ENCODE measurements around the gene RAD23A. TPM values are rescaled to one million over a fixed set of nuclear protein-coding genes. Genes with fewer than 3 reads are reported as not detected.

The RAD23A gene
- total RNA-seq, 1 donor from 2014 or later, result 80.7 TPM

DNA sequence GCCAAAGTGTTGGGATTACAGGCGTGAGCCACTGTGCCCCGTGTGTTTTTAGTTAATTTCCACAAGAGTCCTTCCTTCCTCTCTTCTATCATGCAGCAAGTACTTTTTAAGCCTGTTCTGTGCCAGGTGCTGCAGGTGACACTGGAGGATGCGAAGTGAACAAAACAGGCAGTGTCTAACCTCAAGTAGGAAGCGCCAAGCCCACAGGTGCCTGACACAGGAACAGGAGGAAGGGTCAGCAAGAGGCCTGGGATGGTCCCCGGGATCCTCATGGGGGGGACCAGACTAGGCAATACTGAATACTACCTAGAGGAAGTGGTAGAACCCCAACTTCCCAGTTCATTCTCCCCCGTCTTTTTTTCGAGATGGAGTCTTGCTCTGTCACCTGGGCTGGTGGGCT is 9.1 kb upstream of the RAD23A start:
- H3K36me3 Mint-ChIP-seq, result peaks cover 18% of the 10 kb centered on the region
- peak overlapping the region; percentile 4 for H3K4me3 Mint-ChIP-seq
- TF ChIP-seq, protein P1, sequence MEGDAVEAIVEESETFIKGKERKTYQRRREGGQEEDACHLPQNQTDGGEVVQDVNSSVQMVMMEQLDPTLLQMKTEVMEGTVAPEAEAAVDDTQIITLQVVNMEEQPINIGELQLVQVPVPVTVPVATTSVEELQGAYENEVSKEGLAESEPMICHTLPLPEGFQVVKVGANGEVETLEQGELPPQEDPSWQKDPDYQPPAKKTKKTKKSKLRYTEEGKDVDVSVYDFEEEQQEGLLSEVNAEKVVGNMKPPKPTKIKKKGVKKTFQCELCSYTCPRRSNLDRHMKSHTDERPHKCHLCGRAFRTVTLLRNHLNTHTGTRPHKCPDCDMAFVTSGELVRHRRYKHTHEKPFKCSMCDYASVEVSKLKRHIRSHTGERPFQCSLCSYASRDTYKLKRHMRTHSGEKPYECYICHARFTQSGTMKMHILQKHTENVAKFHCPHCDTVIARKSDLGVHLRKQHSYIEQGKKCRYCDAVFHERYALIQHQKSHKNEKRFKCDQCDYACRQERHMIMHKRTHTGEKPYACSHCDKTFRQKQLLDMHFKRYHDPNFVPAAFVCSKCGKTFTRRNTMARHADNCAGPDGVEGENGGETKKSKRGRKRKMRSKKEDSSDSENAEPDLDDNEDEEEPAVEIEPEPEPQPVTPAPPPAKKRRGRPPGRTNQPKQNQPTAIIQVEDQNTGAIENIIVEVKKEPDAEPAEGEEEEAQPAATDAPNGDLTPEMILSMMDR (IDR thresholded peaks at IDR 0.05; ENCODE audit: unreplicated experiment), result no peak
- H3K4me1 Mint-ChIP-seq, result peaks cover 44% of the 10 kb centered on the region
- H3K9me3 Mint-ChIP-seq, result no peaks in the 10 kb centered on the region
- no peak overlapping the region for H3K27ac Mint-ChIP-seq
- no peak for DNase-seq (ENCODE audit: low spot score in 2 of 2, unreplicated experiment in 2 of 2)
- no peaks in the 10 kb centered on the region for H3K27me3 Mint-ChIP-seq (ENCODE audit: low read depth)

DNA sequence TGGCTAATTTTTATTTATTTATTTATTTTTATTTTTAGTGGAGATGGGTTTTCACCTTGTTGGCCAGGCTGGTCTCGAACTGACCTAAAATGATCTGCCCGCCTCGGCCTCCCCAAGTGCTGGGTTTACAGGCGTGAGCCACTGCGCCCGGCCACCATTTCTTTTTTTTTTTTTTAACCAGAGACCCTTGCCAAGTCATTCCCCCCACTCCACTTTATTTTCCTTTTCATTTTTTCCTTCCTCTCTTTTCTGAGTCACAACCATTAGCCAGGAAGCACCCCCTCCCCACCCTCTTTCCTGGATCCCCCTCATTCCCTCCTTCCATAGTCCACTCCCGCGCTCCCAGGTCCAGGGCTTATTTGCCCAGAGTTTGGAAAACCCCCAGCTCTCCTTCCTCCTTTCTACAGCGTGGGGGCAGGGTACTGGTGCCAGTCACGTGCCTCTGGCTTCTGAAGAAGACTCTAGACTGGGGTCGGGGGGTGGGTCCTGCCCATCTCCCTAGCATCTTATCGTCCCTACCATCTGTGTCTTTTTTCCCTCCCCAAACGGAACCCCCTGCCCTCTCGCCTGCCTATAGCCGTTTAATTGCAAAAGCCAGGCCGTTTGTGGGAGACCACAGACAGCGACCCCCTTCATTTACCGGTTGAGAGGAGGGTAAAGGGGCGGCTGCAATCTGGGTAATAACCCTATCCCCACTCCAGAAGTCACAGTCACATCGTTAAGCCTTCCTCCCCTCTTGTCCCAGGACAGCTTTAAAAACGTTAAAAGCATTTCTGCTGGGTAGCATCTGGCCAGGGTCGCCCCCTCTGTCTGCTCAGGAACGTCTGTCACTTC is 8.4 kb upstream of the RAD23A start:
- peaks cover 44% of the 10 kb centered on the region for H3K4me1 Mint-ChIP-seq
- no peak for DNase-seq (ENCODE audit: low spot score in 2 of 2, unreplicated experiment in 2 of 2)
- TF ChIP-seq, protein P1 (IDR thresholded peaks at IDR 0.05; ENCODE audit: unreplicated experiment), result no peak
- H3K27me3 Mint-ChIP-seq (ENCODE audit: low read depth), result no peaks in the 10 kb centered on the region
- H3K9me3 Mint-ChIP-seq, result no peaks in the 10 kb centered on the region
- peak overlapping the region; percentile 96 for H3K27ac Mint-ChIP-seq
- H3K4me3 Mint-ChIP-seq, result peak overlapping the region; percentile 99
- H3K36me3 Mint-ChIP-seq, result peaks cover 19% of the 10 kb centered on the region

DNA sequence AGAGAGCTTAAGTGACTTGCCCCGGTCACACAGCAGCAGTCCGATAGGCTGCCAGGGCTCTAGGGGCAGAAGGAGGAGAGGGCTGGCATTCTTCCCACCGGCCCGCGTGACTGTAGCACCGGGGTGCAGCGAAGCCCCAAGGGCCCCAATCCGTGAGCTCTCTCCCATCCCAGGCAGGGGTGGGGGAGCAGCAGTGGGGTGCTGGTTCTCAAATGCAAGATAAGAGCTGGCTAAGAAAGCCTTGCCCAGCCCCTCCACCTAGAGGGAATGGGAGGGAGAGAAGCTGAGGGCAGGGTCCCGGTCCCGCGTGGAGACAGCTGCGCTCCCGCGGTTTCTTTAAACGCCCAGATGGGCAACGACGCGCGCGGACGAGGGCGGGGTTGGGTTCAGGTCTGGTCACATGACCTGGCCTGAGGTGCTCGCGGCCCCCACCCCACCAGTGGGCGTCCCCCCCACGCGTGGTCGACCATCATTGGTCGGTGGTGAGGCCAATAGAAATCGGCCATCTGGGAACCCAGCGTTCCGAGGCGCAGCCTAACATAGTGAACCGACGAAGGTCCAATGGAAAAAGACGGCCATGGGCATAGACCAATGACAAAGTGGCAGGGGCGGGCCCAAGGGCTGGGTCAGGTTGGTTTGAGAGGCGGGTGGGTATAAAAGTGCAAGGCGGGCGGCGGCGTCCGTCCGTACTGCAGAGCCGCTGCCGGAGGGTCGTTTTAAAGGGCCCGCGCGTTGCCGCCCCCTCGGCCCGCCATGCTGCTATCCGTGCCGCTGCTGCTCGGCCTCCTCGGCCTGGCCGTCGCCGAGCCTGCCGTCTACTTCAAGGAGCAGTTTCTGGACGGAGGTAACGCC is 7.5 kb upstream of the RAD23A start, which contains the start of gene CALR:
CALR (plus strand) TSS at position 683 of the 852 bp plus-strand sequence; CDS start at position 754, 71 bp downstream.
- TF ChIP-seq, protein P1 (IDR thresholded peaks at IDR 0.05; ENCODE audit: unreplicated experiment), result no peak
- Mint-ChIP-seq H3K4me1 (peaks cover 36% of the 10 kb centered on the region), H3K27me3 (ENCODE audit: low read depth) (no peaks in the 10 kb centered on the region), H3K36me3 (peaks cover 20% of the 10 kb centered on the region), H3K9me3 (no peaks in the 10 kb centered on the region), H3K4me3 (peak within 1 kb of the TSS; percentile 99), H3K27ac (peak within 1 kb of the TSS; percentile 96)
- DNase-seq (ENCODE audit: low spot score in 2 of 2, unreplicated experiment in 2 of 2), result peak; percentile 96 to 99

GRCh38 chr19:12938779-12939601 is 6.7 kb upstream of the RAD23A start:
- Mint-ChIP-seq H3K9me3 (no peaks in the 10 kb centered on the region), H3K27me3 (ENCODE audit: low read depth) (no peaks in the 10 kb centered on the region), H3K36me3 (peaks cover 27% of the 10 kb centered on the region), H3K4me1 (peaks cover 38% of the 10 kb centered on the region), H3K27ac (peak overlapping the region; percentile 96), H3K4me3 (peak overlapping the region; percentile 99)
- TF ChIP-seq, protein P1 (IDR thresholded peaks at IDR 0.05; ENCODE audit: unreplicated experiment), result no peak
- no peak for DNase-seq (ENCODE audit: low spot score in 2 of 2, unreplicated experiment in 2 of 2)

DNA sequence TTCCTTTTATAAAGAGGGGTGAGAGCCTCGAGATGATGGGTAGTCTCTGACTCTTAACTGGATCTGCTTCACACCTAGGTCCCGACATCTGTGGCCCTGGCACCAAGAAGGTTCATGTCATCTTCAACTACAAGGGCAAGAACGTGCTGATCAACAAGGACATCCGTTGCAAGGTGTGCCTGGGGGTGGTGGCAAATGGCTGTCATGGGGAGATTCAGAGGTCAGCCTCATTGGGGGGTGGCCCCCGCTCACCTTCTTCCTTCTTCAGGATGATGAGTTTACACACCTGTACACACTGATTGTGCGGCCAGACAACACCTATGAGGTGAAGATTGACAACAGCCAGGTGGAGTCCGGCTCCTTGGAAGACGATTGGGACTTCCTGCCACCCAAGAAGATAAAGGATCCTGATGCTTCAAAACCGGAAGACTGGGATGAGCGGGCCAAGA is 5.7 kb upstream of the RAD23A start:
- no peaks in the 10 kb centered on the region for H3K9me3 Mint-ChIP-seq
- TF ChIP-seq, protein P1 (IDR thresholded peaks at IDR 0.05; ENCODE audit: unreplicated experiment), result no peak
- peak overlapping the region; percentile 99 for H3K4me3 Mint-ChIP-seq
- peaks cover 42% of the 10 kb centered on the region for H3K4me1 Mint-ChIP-seq
- H3K27ac Mint-ChIP-seq, result peak overlapping the region; percentile 96
- H3K36me3 Mint-ChIP-seq, result peaks cover 29% of the 10 kb centered on the region
- DNase-seq (ENCODE audit: low spot score in 2 of 2, unreplicated experiment in 2 of 2), result no peak
- H3K27me3 Mint-ChIP-seq (ENCODE audit: low read depth), result no peaks in the 10 kb centered on the region

Measured in mesothelial cell of epicardium (in vitro differentiated cells).